Stomach (tissue), 4 donors: ENCODE results near the gene FBXO48.

ENCODE experiments used
- POLR2AphosphoS5 ChIP-seq, 3 donors: sonication (generic); formaldehyde crosslinking; IDR thresholded peaks; one replicate each; pipeline ENCODE4 v1.6.1; 2016; ENCODE audit warnings: antibody characterized with exemption in 3 of 3
- TF ChIP-seq, protein P1 (sequence below), 7 experiments: fragments of 450-650 bp in 4 of 7; fragments of 200-600 bp in 3 of 7; sonication (generic) in 3 of 7; IDR thresholded peaks; one replicate each; pipeline ENCODE4 v1.5.1; 2016 to 2019; ENCODE audit warnings: antibody characterized with exemption in 7 of 7, control low read depth in 2 of 7, mild to moderate bottlenecking in 1 of 7

- TF ChIP-seq POLR2AphosphoS5 (IDR thresholded peaks at IDR 0.05) = no peak
- TF ChIP-seq, protein P1, sequence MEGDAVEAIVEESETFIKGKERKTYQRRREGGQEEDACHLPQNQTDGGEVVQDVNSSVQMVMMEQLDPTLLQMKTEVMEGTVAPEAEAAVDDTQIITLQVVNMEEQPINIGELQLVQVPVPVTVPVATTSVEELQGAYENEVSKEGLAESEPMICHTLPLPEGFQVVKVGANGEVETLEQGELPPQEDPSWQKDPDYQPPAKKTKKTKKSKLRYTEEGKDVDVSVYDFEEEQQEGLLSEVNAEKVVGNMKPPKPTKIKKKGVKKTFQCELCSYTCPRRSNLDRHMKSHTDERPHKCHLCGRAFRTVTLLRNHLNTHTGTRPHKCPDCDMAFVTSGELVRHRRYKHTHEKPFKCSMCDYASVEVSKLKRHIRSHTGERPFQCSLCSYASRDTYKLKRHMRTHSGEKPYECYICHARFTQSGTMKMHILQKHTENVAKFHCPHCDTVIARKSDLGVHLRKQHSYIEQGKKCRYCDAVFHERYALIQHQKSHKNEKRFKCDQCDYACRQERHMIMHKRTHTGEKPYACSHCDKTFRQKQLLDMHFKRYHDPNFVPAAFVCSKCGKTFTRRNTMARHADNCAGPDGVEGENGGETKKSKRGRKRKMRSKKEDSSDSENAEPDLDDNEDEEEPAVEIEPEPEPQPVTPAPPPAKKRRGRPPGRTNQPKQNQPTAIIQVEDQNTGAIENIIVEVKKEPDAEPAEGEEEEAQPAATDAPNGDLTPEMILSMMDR (IDR thresholded peaks at IDR 0.05) = no peak
Observed at GRCh38 chr2:68456198-68456597, 10.9 kb downstream of the FBXO48 start.
